Activated CD4-positive, alpha-beta T cell treated with anti-CD3 and anti-CD28 coated beads for 24 hours (primary cell): ENCODE measurements around the gene F7.

ENCODE experiments used
- DNase-seq, 2 donors: peaks; one replicate each; pipeline ENCODE4 v3.0.0-alpha.2; 2020; ENCODE audit warnings: low read depth in 2 of 2

The F7 gene

GRCh38 chr13:113138792-113139551 lies 33.4 kb downstream of the F7 start:
- no peak for DNase-seq

GRCh38 chr13:113139577-113139976 lies 34.0 kb downstream of the F7 start:
- DNase-seq, result no peak

GRCh38 chr13:113140677-113141600 lies 35.3 kb downstream of the F7 start:
- DNase-seq, result no peak

- no peak for DNase-seq
Observed at GRCh38 chr13:113141601-113141970, 36.0 kb downstream of the F7 start.

- no peak for DNase-seq
Observed at GRCh38 chr13:113142876-113143275, 37.3 kb downstream of the F7 start.

GRCh38 chr13:113143466-113144254 lies 38.1 kb downstream of the F7 start:
- DNase-seq, result no peak

- DNase-seq, result no peak
Observed at GRCh38 chr13:113144255-113144629, 38.7 kb downstream of the F7 start.

GRCh38 chr13:113145496-113145895 lies 39.9 kb downstream of the F7 start:
- DNase-seq, result peak in 1 of 2 donors; percentile 39

GRCh38 chr13:113145911-113146598 lies 40.5 kb downstream of the F7 start:
- DNase-seq, result no peak

- DNase-seq, result no peak
Observed at GRCh38 chr13:113146750-113147149, 41.2 kb downstream of the F7 start.

- DNase-seq, result no peak
Observed at GRCh38 chr13:113147206-113147605, 41.6 kb downstream of the F7 start.

- DNase-seq, result no peak
Observed at GRCh38 chr13:113148407-113148806, 42.8 kb downstream of the F7 start.

GRCh38 chr13:113148940-113149503 lies 43.4 kb downstream of the F7 start:
- no peak for DNase-seq

GRCh38 chr13:113149711-113150549 lies 44.3 kb downstream of the F7 start:
- no peak for DNase-seq

GRCh38 chr13:113150550-113151365 lies 45.2 kb downstream of the F7 start:
- DNase-seq, result no peak

GRCh38 chr13:113151745-113152690 lies 46.4 kb downstream of the F7 start:
- DNase-seq, result no peak

GRCh38 chr13:113152691-113152983 lies 47.0 kb downstream of the F7 start:
- no peak for DNase-seq

GRCh38 chr13:113152984-113153809 lies 47.6 kb downstream of the F7 start:
- DNase-seq, result no peak
